Prostate gland (tissue), 2 donors: ENCODE results near the gene RBKS.

Experiments
- POLR2A ChIP-seq: fragments of 450-650 bp; IDR thresholded peaks from one replicate; pipeline ENCODE4 v1.6.1; 2016; ENCODE audit warnings: antibody characterized with exemption, mild to moderate bottlenecking
- POLR2AphosphoS5 ChIP-seq: sonication (generic); formaldehyde crosslinking; IDR thresholded peaks from one replicate; pipeline ENCODE4 v1.6.1; 2017; ENCODE audit warnings: antibody characterized with exemption
- TF ChIP-seq, protein P1 (sequence below), 4 experiments: fragments of 200-600 bp in 2 of 4; fragments of 450-650 bp in 2 of 4; sonication (generic) in 2 of 4; IDR thresholded peaks; 1 replicate in 3 of 4; 2 replicates in 1 of 4; pipeline ENCODE4 v1.5.1; 2016 to 2019; ENCODE audit warnings: antibody characterized with exemption in 4 of 4, mild to moderate bottlenecking in 2 of 4, moderate library complexity in 2 of 4

GRCh38 chr2:27811768-27812167 lies 78.4 kb downstream of the RBKS start:
- TF ChIP-seq, protein P1, sequence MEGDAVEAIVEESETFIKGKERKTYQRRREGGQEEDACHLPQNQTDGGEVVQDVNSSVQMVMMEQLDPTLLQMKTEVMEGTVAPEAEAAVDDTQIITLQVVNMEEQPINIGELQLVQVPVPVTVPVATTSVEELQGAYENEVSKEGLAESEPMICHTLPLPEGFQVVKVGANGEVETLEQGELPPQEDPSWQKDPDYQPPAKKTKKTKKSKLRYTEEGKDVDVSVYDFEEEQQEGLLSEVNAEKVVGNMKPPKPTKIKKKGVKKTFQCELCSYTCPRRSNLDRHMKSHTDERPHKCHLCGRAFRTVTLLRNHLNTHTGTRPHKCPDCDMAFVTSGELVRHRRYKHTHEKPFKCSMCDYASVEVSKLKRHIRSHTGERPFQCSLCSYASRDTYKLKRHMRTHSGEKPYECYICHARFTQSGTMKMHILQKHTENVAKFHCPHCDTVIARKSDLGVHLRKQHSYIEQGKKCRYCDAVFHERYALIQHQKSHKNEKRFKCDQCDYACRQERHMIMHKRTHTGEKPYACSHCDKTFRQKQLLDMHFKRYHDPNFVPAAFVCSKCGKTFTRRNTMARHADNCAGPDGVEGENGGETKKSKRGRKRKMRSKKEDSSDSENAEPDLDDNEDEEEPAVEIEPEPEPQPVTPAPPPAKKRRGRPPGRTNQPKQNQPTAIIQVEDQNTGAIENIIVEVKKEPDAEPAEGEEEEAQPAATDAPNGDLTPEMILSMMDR (IDR thresholded peaks at IDR 0.05), result no peak
- no peak for TF ChIP-seq POLR2A
- TF ChIP-seq POLR2AphosphoS5, result no peak
